GM18511 (cell line): ENCODE measurements around the gene SIX6.

Experiments
- ATAC-seq: cut with Tn5 transposase; IDR thresholded peaks from one replicate; pipeline ENCODE4 v1.9.1; 2021; ENCODE audit warnings: mild to moderate bottlenecking, moderate library complexity; ENCODE audit not compliant: unreplicated experiment

Gene SIX6

GRCh38 chr14:60512973-60513571, 4.1 kb downstream of the SIX6 start:
- no peak for ATAC-seq

GRCh38 chr14:60514378-60514740, 5.4 kb downstream of the SIX6 start:
- no peak for ATAC-seq

GRCh38 chr14:60514741-60515491, 6.0 kb downstream of the SIX6 start:
- ATAC-seq, result peak; percentile 66

GRCh38 chr14:60515511-60516289, 6.8 kb downstream of the SIX6 start:
- no peak for ATAC-seq

GRCh38 chr14:60532442-60532841, 23.5 kb downstream of the SIX6 start:
- ATAC-seq, result no peak

- no peak for ATAC-seq
Measured at GRCh38 chr14:60537663-60538062, 28.7 kb downstream of the SIX6 start.

GRCh38 chr14:60544659-60545058, 35.7 kb downstream of the SIX6 start:
- ATAC-seq, result peak; percentile 75

- ATAC-seq, result no peak
Measured at GRCh38 chr14:60553808-60554207, 44.9 kb downstream of the SIX6 start.

- ATAC-seq, result no peak
Measured at GRCh38 chr14:60561845-60562746, 53.1 kb downstream of the SIX6 start.
